H9 (cell line): ENCODE measurements around the gene GPR176. TPM values are rescaled to one million over a fixed set of nuclear protein-coding genes. Genes with fewer than 3 reads are reported as not detected.

Experiments used
- DNase-seq: peaks from one replicate; pipeline ENCODE4 v3.0.0-alpha.2; 2017
- H2AFZ ChIP-seq: one replicate; pipeline ENCODE4 v1.6.1; 2013; ENCODE audit warnings: mild to moderate bottlenecking, low read length, control low read depth, moderate library complexity
- H2AK5ac ChIP-seq: 2 replicates; pipeline ENCODE4 v1.6.1; 2013; ENCODE audit warnings: low read length, control low read depth, mixed read lengths; ENCODE audit not compliant: insufficient read length
- H2BK120ac ChIP-seq: one replicate; pipeline ENCODE4 v1.6.1; 2013; ENCODE audit warnings: low read depth, mild to moderate bottlenecking, low read length, control low read depth, inconsistent platforms; ENCODE audit not compliant: poor library complexity, severe bottlenecking
- H2BK12ac ChIP-seq: 2 replicates; pipeline ENCODE4 v1.6.1; 2013; ENCODE audit warnings: low read length, control low read depth, mixed read lengths, low read depth; ENCODE audit not compliant: insufficient read length
- H2BK15ac ChIP-seq: 2 replicates; pipeline ENCODE4 v1.6.1; 2013; ENCODE audit warnings: low read depth, low read length, control low read depth
- H2BK20ac ChIP-seq: one replicate; pipeline ENCODE4 v1.6.1; 2013; ENCODE audit warnings: low read depth, mild to moderate bottlenecking, low read length, control low read depth, inconsistent platforms; ENCODE audit not compliant: poor library complexity, severe bottlenecking
- H2BK5ac ChIP-seq: 2 replicates; pipeline ENCODE4 v1.6.1; 2013; ENCODE audit warnings: low read length, control low read depth, mixed read lengths; ENCODE audit not compliant: insufficient read length
- H3K14ac ChIP-seq: 2 replicates; pipeline ENCODE4 v1.6.1; 2013; ENCODE audit warnings: low read length, control low read depth; ENCODE audit not compliant: insufficient read depth
- H3K18ac ChIP-seq: 2 replicates; pipeline ENCODE4 v1.6.1; 2013; ENCODE audit warnings: low read depth, mild to moderate bottlenecking, mixed read lengths, low read length, control low read depth; ENCODE audit not compliant: insufficient read length
- H3K23ac ChIP-seq: 2 replicates; pipeline ENCODE4 v1.6.1; 2013; ENCODE audit warnings: low read length, control low read depth, mixed read lengths, low read depth; ENCODE audit not compliant: insufficient read length
- H3K23me2 ChIP-seq: 2 replicates; pipeline ENCODE4 v1.6.1; 2013; ENCODE audit warnings: low read depth, mild to moderate bottlenecking, mixed read lengths, low read length, control low read depth; ENCODE audit not compliant: insufficient read length, poor library complexity, severe bottlenecking
- H3K27ac ChIP-seq: 2 replicates; pipeline ENCODE4 v1.5.1; 2013; ENCODE audit warnings: low read length, control low read depth, mixed read lengths, low read depth; ENCODE audit not compliant: insufficient read length
- H3K27me3 ChIP-seq: 2 replicates; pipeline ENCODE4 v1.6.1; 2013; ENCODE audit warnings: low read length, control low read depth, inconsistent platforms; ENCODE audit not compliant: insufficient read depth
- H3K4ac ChIP-seq: 2 replicates; pipeline ENCODE4 v1.6.1; 2013; ENCODE audit warnings: low read depth, mild to moderate bottlenecking, control low read depth, inconsistent platforms, low read length, moderate library complexity
- H3K4me1 ChIP-seq: 2 replicates; pipeline ENCODE4 v1.6.1; 2013; ENCODE audit warnings: low read length, control low read depth, inconsistent platforms; ENCODE audit not compliant: insufficient read depth
- H3K4me2 ChIP-seq: 2 replicates; pipeline ENCODE4 v1.6.1; 2013; ENCODE audit warnings: low read length, control low read depth, mixed read lengths; ENCODE audit not compliant: insufficient read length, insufficient read depth
- H3K56ac ChIP-seq: 2 replicates; pipeline ENCODE4 v1.6.1; 2013; ENCODE audit warnings: low read depth, mild to moderate bottlenecking, mixed read lengths, low read length, control low read depth; ENCODE audit not compliant: insufficient read length
- H3K79me1 ChIP-seq: 2 replicates; pipeline ENCODE4 v1.6.1; 2013; ENCODE audit warnings: low read depth, mild to moderate bottlenecking, moderate library complexity, low read length, control low read depth, inconsistent platforms; ENCODE audit not compliant: insufficient read depth, poor library complexity, severe bottlenecking
- H3K79me2 ChIP-seq: 2 replicates; pipeline ENCODE4 v1.6.1; 2013; ENCODE audit warnings: low read length, control low read depth, inconsistent platforms; ENCODE audit not compliant: insufficient read depth
- H3K9ac ChIP-seq: 2 replicates; pipeline ENCODE4 v1.6.1; 2013; ENCODE audit warnings: low read length, control low read depth, mixed read lengths; ENCODE audit not compliant: insufficient read length; ENCODE audit errors: extremely low read depth
- H3K9me3 ChIP-seq: one replicate; pipeline ENCODE4 v1.6.1; 2013; ENCODE audit warnings: low read depth, low read length, inconsistent platforms; ENCODE audit not compliant: control insufficient read depth
- H3T11ph ChIP-seq: one replicate; pipeline ENCODE4 v1.6.1; 2013; ENCODE audit warnings: mild to moderate bottlenecking, low read length, control low read depth, inconsistent platforms
- H4K20me1 ChIP-seq: one replicate; pipeline ENCODE4 v1.6.1; 2013; ENCODE audit not compliant: control insufficient read depth, insufficient read length, insufficient read depth
- H4K5ac ChIP-seq: 2 replicates; pipeline ENCODE4 v1.6.1; 2013; ENCODE audit warnings: low read depth, mild to moderate bottlenecking, mixed read lengths, low read length, control low read depth; ENCODE audit not compliant: insufficient read length
- H4K8ac ChIP-seq: replicated peaks from 2 replicates; pipeline ENCODE4 v1.6.1; 2013; ENCODE audit warnings: low read length, control low read depth, mixed read lengths, low read depth; ENCODE audit not compliant: insufficient read length
- H4K91ac ChIP-seq: 2 replicates; pipeline ENCODE4 v1.6.1; 2013; ENCODE audit warnings: low read depth, mild to moderate bottlenecking, moderate library complexity, mixed read lengths, low read length, control low read depth; ENCODE audit not compliant: insufficient read length
- H3K27ac Mint-ChIP-seq, 3 experiments: 2 replicates in 2 of 3; 3 replicates in 1 of 3; pipeline ENCODE4 v1.8.0; 2020 to 2021; ENCODE audit warnings: mixed read lengths in 3 of 3, mild to moderate bottlenecking in 1 of 3, moderate library complexity in 1 of 3
- H3K27me3 Mint-ChIP-seq: 2 replicates; pipeline ENCODE4 v1.8.0; 2021; ENCODE audit warnings: low read depth, mild to moderate bottlenecking, moderate library complexity, mixed read lengths
- H3K36me3 Mint-ChIP-seq, 3 experiments: 2 replicates in 2 of 3; 3 replicates in 1 of 3; pipeline ENCODE4 v1.8.0; 2020 to 2021; ENCODE audit warnings: low read depth in 3 of 3, mixed read lengths in 3 of 3; ENCODE audit not compliant: insufficient read depth in 1 of 3
- H3K4me1 Mint-ChIP-seq, 2 experiments: 2 replicates each; pipeline ENCODE4 v1.8.0; 2020; ENCODE audit warnings: mixed read lengths in 2 of 2
- H3K4me3 Mint-ChIP-seq, 2 experiments: 2 replicates in 1 of 2; 3 replicates in 1 of 2; pipeline ENCODE4 v1.8.0; 2020 to 2021; ENCODE audit warnings: mild to moderate bottlenecking in 2 of 2, mixed read lengths in 2 of 2, moderate library complexity in 1 of 2
- H3K9me3 Mint-ChIP-seq, 2 experiments: 2 replicates in 1 of 2; 3 replicates in 1 of 2; pipeline ENCODE4 v1.8.0; 2020; ENCODE audit warnings: mild to moderate bottlenecking in 2 of 2, mixed read lengths in 2 of 2, moderate library complexity in 1 of 2
- CTCF ChIP-seq: fragments of 200-600 bp; sonication (generic); conservative IDR thresholded peaks from 3 replicates; pipeline ENCODE4 v1.8.0; 2021; ENCODE audit warnings: antibody characterized with exemption, mild to moderate bottlenecking
- WGBS: extraction: QIAGEN DNeasy Blood & Tissue Kit; methylation state at CpG from one replicate; pipeline ENCODE4 v1.1.7; 2013; ENCODE audit warnings: missing lambda C conversion rate, low lambda C conversion rate, mixed read lengths; ENCODE audit not compliant: insufficient read length; ENCODE audit errors: extremely low coverage; 5-methylcytosine and 5-hydroxymethylcytosine counted together
- total RNA-seq: library from RNA; stranded (reverse); gene quantifications from 2 replicates; pipeline ENCODE4 v1.2.1, GENCODE V29; 2021

Gene GPR176
- total RNA-seq, 1 experiment from 2014 or later: 132 TPM

GRCh38 chr15:39914977-39915376 is 5.1 kb downstream of the GPR176 start:
- WGBS: no CpG with 5 or more reads among the region's 2 CpGs
- Mint-ChIP-seq H3K27ac (no peak overlapping the region), H3K9me3 (peaks cover 11 to 14% of the 10 kb centered on the region in 2 experiments), H3K4me1 (peaks cover 41 to 47% of the 10 kb centered on the region in 2 experiments), H3K4me3 (no peak overlapping the region), H3K27me3 (no peaks in the 10 kb centered on the region), H3K36me3 (peaks cover 40 to 69% (median 45%) of the 10 kb centered on the region in 3 experiments)
- Histone ChIP-seq H3K27ac (no peak overlapping the region), H3K23me2 (no peaks in the 10 kb centered on the region), H4K8ac (no peak overlapping the region), H4K5ac (no peak overlapping the region), H2BK20ac (no peak overlapping the region), H2AFZ (no peak overlapping the region), H4K20me1 (no peaks in the 10 kb centered on the region), H3K79me2 (peaks cover 74% of the 10 kb centered on the region), H3K9me3 (no peaks in the 10 kb centered on the region), H3K56ac (no peak overlapping the region), H3K4me1 (peaks cover 4% of the 10 kb centered on the region; the same call in 1 of the 2 replicates), H3T11ph (no peak overlapping the region), H2BK5ac (no peak overlapping the region), H3K18ac (no peak overlapping the region), H2BK15ac (no peak overlapping the region), H4K91ac (no peak overlapping the region), H3K4me2 (no peak overlapping the region), H3K23ac (no peak overlapping the region), H2AK5ac (no peak overlapping the region), H3K9ac (no peak overlapping the region), H3K27me3 (no peaks in the 10 kb centered on the region), H2BK120ac (no peak overlapping the region), H3K14ac (no peak overlapping the region), H3K4ac (no peak overlapping the region), H3K79me1 (peaks cover 2% of the 10 kb centered on the region), H2BK12ac (no peak overlapping the region)
- no peak for DNase-seq
- TF ChIP-seq CTCF: no peak
